ENCODE data around the gene ARGLU1.

- TF ChIP-seq CTCF (IDR thresholded peaks at IDR 0.05; ENCODE audit: low read depth, low read length) (no peak), POLR2A (IDR thresholded peaks at IDR 0.05; ENCODE audit: extremely low read depth, insufficient read length) (no peak), MAX (IDR thresholded peaks at IDR 0.05; ENCODE audit: low read depth, low read length) (no peak)
Measured at GRCh38 chr13:106492588-106493475, 75.1 kb downstream of the ARGLU1 start.
